ENCODE data around the gene ACO2.

The ACO2 gene

GRCh38 chr22:41532908-41533825 is 64.2 kb downstream of the ACO2 start:
- no peak overlapping the region for H3K4me3 Mint-ChIP-seq
- no peaks in the 10 kb centered on the region for H3K9me3 Mint-ChIP-seq
- H3K27me3 Mint-ChIP-seq (ENCODE audit: low read depth, poor library complexity): no peaks in the 10 kb centered on the region
- H3K4me1 Mint-ChIP-seq: peaks cover 19% of the 10 kb centered on the region
- DNase-seq: peak; percentile 87
- peak overlapping the region; percentile 85 for H3K27ac Mint-ChIP-seq
- TF ChIP-seq CTCF (IDR thresholded peaks at IDR 0.05): peak; percentile 74
- H3K36me3 Mint-ChIP-seq (ENCODE audit: low read depth): peaks cover 38% of the 10 kb centered on the region

GRCh38 chr22:41534219-41534618 is 65.3 kb downstream of the ACO2 start:
- Mint-ChIP-seq H3K27ac (no peak overlapping the region), H3K36me3 (ENCODE audit: low read depth) (peaks cover 30% of the 10 kb centered on the region), H3K27me3 (ENCODE audit: low read depth, poor library complexity) (no peaks in the 10 kb centered on the region), H3K4me3 (no peak overlapping the region), H3K9me3 (no peaks in the 10 kb centered on the region), H3K4me1 (peaks cover 19% of the 10 kb centered on the region)
- DNase-seq: no peak
- no peak for TF ChIP-seq CTCF (IDR thresholded peaks at IDR 0.05)

- H3K27ac Mint-ChIP-seq: no peak overlapping the region
- H3K4me3 Mint-ChIP-seq: no peak overlapping the region
- no peak for DNase-seq
- TF ChIP-seq CTCF (IDR thresholded peaks at IDR 0.05): no peak
- peaks cover 17% of the 10 kb centered on the region for H3K4me1 Mint-ChIP-seq
- H3K27me3 Mint-ChIP-seq (ENCODE audit: low read depth, poor library complexity): no peaks in the 10 kb centered on the region
- H3K36me3 Mint-ChIP-seq (ENCODE audit: low read depth): peaks cover 30% of the 10 kb centered on the region
- no peaks in the 10 kb centered on the region for H3K9me3 Mint-ChIP-seq
These were observed 66.3 kb downstream of the ACO2 start for GRCh38 chr22:41535244-41535643.

GRCh38 chr22:41537203-41537602 is 68.3 kb downstream of the ACO2 start:
- H3K9me3 Mint-ChIP-seq: no peaks in the 10 kb centered on the region
- no peaks in the 10 kb centered on the region for H3K27me3 Mint-ChIP-seq (ENCODE audit: low read depth, poor library complexity)
- H3K4me1 Mint-ChIP-seq: peaks cover 22% of the 10 kb centered on the region
- TF ChIP-seq CTCF (IDR thresholded peaks at IDR 0.05): no peak
- no peak for DNase-seq
- peaks cover 23% of the 10 kb centered on the region for H3K36me3 Mint-ChIP-seq (ENCODE audit: low read depth)
- no peak overlapping the region for H3K4me3 Mint-ChIP-seq
- peak overlapping the region; percentile 61 for H3K27ac Mint-ChIP-seq

GRCh38 chr22:41538583-41538982 is 69.7 kb downstream of the ACO2 start:
- H3K27ac Mint-ChIP-seq: no peak overlapping the region
- H3K4me1 Mint-ChIP-seq: peaks cover 27% of the 10 kb centered on the region
- peaks cover 3% of the 10 kb centered on the region for H3K27me3 Mint-ChIP-seq (ENCODE audit: low read depth, poor library complexity)
- no peaks in the 10 kb centered on the region for H3K9me3 Mint-ChIP-seq
- DNase-seq: no peak
- H3K4me3 Mint-ChIP-seq: no peak overlapping the region
- no peak for TF ChIP-seq CTCF (IDR thresholded peaks at IDR 0.05)
- H3K36me3 Mint-ChIP-seq (ENCODE audit: low read depth): peaks cover 30% of the 10 kb centered on the region
